ENCODE results near the gene MAB21L4.
"Not testable (repeated sequence)": the region's sequence is repeated elsewhere in the genome, so short reads cannot be mapped to it uniquely, and the experiment has no call there.

Gene MAB21L4

GRCh38 chr2:240857039-240858008 lies 38.6 kb downstream of the MAB21L4 start:
- DNase-seq: no peak

GRCh38 chr2:240856151-240856980 lies 39.6 kb downstream of the MAB21L4 start:
- peak; percentile 58 for DNase-seq

- DNase-seq: no peak
These were observed 40.3 kb downstream of the MAB21L4 start for GRCh38 chr2:240855670-240856069.

- DNase-seq: no peak
These were observed 43.2 kb downstream of the MAB21L4 start for GRCh38 chr2:240852671-240853314.

- peak; percentile 93 for DNase-seq
These were observed 44.6 kb downstream of the MAB21L4 start for GRCh38 chr2:240851078-240851991.

- no peak for DNase-seq
These were observed 45.2 kb downstream of the MAB21L4 start for GRCh38 chr2:240850756-240851077.

GRCh38 chr2:240850026-240850425 lies 45.9 kb downstream of the MAB21L4 start:
- DNase-seq: no peak

GRCh38 chr2:240848900-240849680 lies 46.9 kb downstream of the MAB21L4 start:
- DNase-seq: no peak

GRCh38 chr2:240847817-240848216 lies 48.1 kb downstream of the MAB21L4 start:
- DNase-seq: no peak

GRCh38 chr2:240846873-240847595 lies 48.9 kb downstream of the MAB21L4 start:
- DNase-seq: no peak

GRCh38 chr2:240846309-240846708 lies 49.6 kb downstream of the MAB21L4 start:
- not testable (repeated sequence) for DNase-seq

- DNase-seq: peak; percentile 95
These were observed 55.4 kb downstream of the MAB21L4 start for GRCh38 chr2:240840435-240841060.

- no peak for DNase-seq
These were observed 56.5 kb downstream of the MAB21L4 start for GRCh38 chr2:240839152-240840143.

GRCh38 chr2:240837621-240838020 lies 58.3 kb downstream of the MAB21L4 start:
- DNase-seq: no peak

- peak; percentile 52 for DNase-seq
These were observed 59.0 kb downstream of the MAB21L4 start for GRCh38 chr2:240836781-240837467.
